Measurements from ENCODE around the gene DCC.
"Not testable (repeated sequence)": the region's sequence is repeated elsewhere in the genome, so short reads cannot be mapped to it uniquely, and the experiment has no call there.

DCC gene

DNA sequence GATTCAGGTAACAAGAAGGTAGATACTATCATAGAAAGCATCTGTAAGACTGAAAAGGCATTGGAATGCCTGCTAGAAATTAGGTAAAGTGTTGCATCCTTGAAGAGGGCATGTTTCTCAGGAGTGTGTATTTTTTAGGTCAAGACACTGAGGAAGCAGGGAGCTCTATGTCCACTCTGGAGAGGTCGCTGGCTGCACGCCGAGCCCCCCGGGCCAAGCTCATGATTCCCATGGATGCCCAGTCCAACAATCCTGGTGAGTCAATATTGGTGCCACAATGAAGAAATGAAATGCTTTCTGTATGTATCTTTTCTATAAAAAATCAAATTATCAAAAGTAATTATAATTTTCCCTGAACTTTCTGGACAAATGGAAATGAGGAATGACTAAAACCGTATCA lies 1127.8 kb downstream of the DCC start:
- TF ChIP-seq, protein P1, sequence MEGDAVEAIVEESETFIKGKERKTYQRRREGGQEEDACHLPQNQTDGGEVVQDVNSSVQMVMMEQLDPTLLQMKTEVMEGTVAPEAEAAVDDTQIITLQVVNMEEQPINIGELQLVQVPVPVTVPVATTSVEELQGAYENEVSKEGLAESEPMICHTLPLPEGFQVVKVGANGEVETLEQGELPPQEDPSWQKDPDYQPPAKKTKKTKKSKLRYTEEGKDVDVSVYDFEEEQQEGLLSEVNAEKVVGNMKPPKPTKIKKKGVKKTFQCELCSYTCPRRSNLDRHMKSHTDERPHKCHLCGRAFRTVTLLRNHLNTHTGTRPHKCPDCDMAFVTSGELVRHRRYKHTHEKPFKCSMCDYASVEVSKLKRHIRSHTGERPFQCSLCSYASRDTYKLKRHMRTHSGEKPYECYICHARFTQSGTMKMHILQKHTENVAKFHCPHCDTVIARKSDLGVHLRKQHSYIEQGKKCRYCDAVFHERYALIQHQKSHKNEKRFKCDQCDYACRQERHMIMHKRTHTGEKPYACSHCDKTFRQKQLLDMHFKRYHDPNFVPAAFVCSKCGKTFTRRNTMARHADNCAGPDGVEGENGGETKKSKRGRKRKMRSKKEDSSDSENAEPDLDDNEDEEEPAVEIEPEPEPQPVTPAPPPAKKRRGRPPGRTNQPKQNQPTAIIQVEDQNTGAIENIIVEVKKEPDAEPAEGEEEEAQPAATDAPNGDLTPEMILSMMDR (conservative IDR thresholded peaks at IDR 0.05; ENCODE audit: low read depth): no peak
- DNase-seq (ENCODE audit: low spot score): no peak
- CTCF ChIA-PET: no interaction called here
- H3K27ac ChIP-seq: no peak overlapping the region
- POLR2A ChIA-PET (ENCODE audit: low non-redundant PET): no interaction called here

DNA sequence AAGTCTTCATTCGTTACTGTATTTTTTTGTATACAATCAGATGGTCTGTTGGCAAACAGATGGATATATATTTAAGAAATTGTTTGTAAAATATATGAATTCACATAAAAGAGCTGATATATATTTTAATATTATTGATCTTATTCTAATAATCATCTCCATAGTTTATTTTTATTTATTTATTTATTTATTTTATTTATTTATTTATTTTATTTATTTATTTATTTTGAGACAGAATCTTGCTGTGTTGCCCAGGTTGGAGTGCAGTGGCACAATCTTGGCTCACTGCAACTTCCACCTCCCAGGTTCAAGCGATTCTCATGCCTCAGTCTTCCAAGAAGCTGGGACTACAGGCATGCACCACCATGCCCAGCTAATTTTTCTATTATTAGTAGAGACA lies 1128.2 kb downstream of the DCC start:
- POLR2A ChIA-PET (ENCODE audit: low non-redundant PET); DNase-seq (ENCODE audit: low spot score); H3K27ac ChIP-seq; CTCF ChIA-PET: not testable (repeated sequence)

DNA sequence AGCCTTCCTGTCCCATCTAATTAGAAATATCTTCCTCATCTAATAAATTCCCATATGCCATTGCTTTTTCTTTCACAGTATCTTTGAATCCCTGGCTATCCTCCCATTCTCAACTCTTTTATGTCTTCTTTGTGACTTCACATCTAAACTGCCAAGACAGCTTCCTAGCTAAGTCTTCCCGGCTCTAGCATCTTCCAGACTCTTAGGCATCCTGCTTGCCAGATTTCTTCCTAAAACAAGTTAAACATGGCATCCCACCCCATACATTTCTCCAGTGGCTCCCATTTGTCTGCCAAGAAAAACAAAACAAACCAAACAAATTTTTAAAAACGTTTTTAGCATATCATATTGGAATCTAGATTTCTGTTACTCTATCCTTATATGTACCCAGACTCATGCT lies 1132.5 kb downstream of the DCC start:
- POLR2A ChIA-PET (ENCODE audit: low non-redundant PET): no interaction called here
- H3K27ac ChIP-seq: no peak overlapping the region
- CTCF ChIA-PET: no interaction called here

DNA sequence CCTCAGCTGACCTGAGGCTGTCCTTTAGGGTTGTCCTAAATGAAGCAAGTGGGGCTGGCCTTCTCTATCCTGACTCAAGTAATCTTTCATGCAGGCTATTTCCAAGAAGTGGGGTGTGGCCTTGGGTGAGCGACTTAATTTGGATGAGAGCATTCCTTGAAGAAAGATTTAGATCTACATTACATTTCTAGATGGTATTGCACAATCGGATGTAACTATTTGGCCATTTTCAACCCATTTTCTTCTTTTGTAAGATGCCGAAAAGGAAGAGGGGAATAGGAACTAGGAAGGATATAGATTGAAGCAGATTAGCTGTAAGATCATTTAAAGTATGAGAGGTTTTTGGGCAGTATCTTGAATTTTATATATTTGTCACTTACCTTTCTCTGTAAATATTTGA lies 1138.2 kb downstream of the DCC start:
- ChIA-PET CTCF (no interaction called here), POLR2A (ENCODE audit: low non-redundant PET) (no interaction called here)
- H3K27ac ChIP-seq: no peak overlapping the region
- TF ChIP-seq, protein P1 (conservative IDR thresholded peaks at IDR 0.05; ENCODE audit: low read depth): no peak
- no peak for DNase-seq (ENCODE audit: low spot score)

More for the DNA sequence above, 1132.5 kb downstream of the DCC start:
- TF ChIP-seq, protein P1 (conservative IDR thresholded peaks at IDR 0.05; ENCODE audit: low read depth): no peak
- no peak for DNase-seq (ENCODE audit: low spot score)

DNA sequence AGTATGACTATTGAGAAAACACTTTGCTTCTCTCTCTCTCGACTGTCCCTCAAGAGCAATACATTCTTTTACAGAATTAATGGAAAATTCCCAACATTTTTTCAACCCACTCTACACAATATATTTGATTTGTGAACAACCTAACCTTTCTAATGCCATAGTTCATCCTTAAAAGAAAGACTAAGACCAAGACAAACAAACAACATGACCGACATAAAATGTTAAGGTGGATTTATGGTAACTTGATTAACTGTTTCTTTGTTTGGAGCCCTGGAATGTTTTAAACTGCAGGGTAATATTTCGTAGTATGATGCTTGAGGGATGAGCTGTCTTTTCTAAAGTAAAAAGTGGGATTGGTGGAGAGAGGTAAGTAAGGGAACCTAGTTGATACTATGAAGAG lies 1146.3 kb downstream of the DCC start:
- no peak overlapping the region for H3K27ac ChIP-seq
- ChIA-PET POLR2A (ENCODE audit: low non-redundant PET) (no interaction called here), CTCF (no interaction called here)
- no peak for DNase-seq (ENCODE audit: low spot score)
- TF ChIP-seq, protein P1 (conservative IDR thresholded peaks at IDR 0.05; ENCODE audit: low read depth): no peak

DNA sequence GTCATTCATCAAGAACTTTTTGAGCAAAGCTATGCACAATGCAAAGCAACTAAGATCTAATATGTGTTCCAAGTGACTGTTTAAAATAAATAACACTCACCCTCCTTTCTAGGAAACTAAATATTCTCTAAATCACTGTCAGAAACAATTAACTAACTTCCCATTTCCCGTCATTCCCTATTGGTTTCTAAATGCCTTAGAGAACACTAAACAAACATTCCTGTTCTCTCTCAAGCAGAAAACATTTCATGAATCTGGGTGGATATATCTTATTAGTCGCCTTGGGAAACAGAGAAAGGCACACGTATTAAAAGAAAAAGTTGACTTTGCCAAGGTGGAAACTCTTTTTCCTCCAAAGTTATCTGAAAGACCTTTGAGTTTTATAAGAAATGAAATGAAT lies 1149.3 kb downstream of the DCC start:
- TF ChIP-seq, protein P1 (conservative IDR thresholded peaks at IDR 0.05; ENCODE audit: low read depth): no peak
- no peak overlapping the region for H3K27ac ChIP-seq
- POLR2A ChIA-PET (ENCODE audit: low non-redundant PET): no interaction called here
- no peak for DNase-seq (ENCODE audit: low spot score)
- CTCF ChIA-PET: no interaction called here

DNA sequence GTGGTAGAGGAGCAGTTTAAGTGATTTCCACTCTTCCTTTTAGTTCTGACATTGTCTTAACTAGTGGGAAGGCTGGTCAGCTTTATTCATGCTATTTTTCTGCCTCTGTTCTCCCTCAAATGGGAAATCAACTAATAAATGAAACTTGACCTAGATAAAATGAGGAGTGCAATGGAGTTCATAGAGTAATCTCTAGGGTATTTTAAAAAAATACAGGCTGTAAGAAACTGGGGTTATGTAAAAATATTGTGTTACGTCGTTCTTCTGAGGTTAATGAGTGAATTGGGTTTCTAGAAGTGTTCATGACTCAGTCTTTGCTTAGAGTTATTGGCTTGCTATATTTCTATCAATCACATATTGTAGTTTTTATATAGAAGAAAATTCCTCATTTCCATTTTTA lies 1150.0 kb downstream of the DCC start:
- POLR2A ChIA-PET (ENCODE audit: low non-redundant PET): no interaction called here
- CTCF ChIA-PET: no interaction called here

More for the DNA sequence above, 1150.0 kb downstream of the DCC start:
- no peak overlapping the region for H3K27ac ChIP-seq
- DNase-seq (ENCODE audit: low spot score): no peak
- TF ChIP-seq, protein P1 (conservative IDR thresholded peaks at IDR 0.05; ENCODE audit: low read depth): no peak

Data from RWPE1 (cell line).